IMR-90 (cell line): ENCODE results near the gene SLC7A10.
"Not testable (repeated sequence)": the region's sequence is repeated elsewhere in the genome, so short reads cannot be mapped to it uniquely, and the experiment has no call there.

Source experiments
- BHLHE40 ChIP-seq: fragments of 150-350 bp; IDR thresholded peaks from 2 replicates; pipeline ENCODE4 v1.6.1; 2016; ENCODE audit warnings: mild to moderate bottlenecking, low read depth, low read length
- CEBPB ChIP-seq: IDR thresholded peaks from 2 replicates; pipeline ENCODE4 v1.6.1; 2012; ENCODE audit warnings: low read depth, low read length, improper control_type of control experiment
- CTCF ChIP-seq: conservative IDR thresholded peaks from 2 replicates; pipeline ENCODE4 v1.5.1; 2012; ENCODE audit warnings: mild to moderate bottlenecking, low read depth, low read length, improper control_type of control experiment
- ELK1 ChIP-seq: fragments of 150-350 bp; IDR thresholded peaks from 2 replicates; pipeline ENCODE4 v1.6.1; 2016; ENCODE audit warnings: low read depth, mild to moderate bottlenecking, low read length, moderate library complexity, borderline replicate concordance
- MAFK ChIP-seq: IDR thresholded peaks from 2 replicates; pipeline ENCODE4 v1.6.1; 2012; ENCODE audit warnings: low read depth, low read length, improper control_type of control experiment
- MAZ ChIP-seq: IDR thresholded peaks from 2 replicates; pipeline ENCODE4 v1.6.1; 2012; ENCODE audit warnings: low read depth, mild to moderate bottlenecking, low read length, improper control_type of control experiment, moderate library complexity, borderline replicate concordance
- MXI1 ChIP-seq: IDR thresholded peaks from 2 replicates; pipeline ENCODE4 v1.6.1; 2012; ENCODE audit warnings: low read depth, mild to moderate bottlenecking, low read length, moderate library complexity, borderline replicate concordance
- POLR2A ChIP-seq: IDR thresholded peaks from 2 replicates; pipeline ENCODE4 v1.6.1; 2012; ENCODE audit warnings: mild to moderate bottlenecking, low read depth, low read length
- RAD21 ChIP-seq: IDR thresholded peaks from 2 replicates; pipeline ENCODE4 v1.6.1; 2012; ENCODE audit warnings: low read length, improper control_type of control experiment
- RFX5 ChIP-seq: IDR thresholded peaks from 2 replicates; pipeline ENCODE4 v1.8.0; 2012; ENCODE audit warnings: low read depth, mild to moderate bottlenecking, low read length, moderate library complexity
- SMC3 ChIP-seq: fragments of 150-350 bp; IDR thresholded peaks from 2 replicates; pipeline ENCODE4 v1.6.1; 2016; ENCODE audit warnings: low read depth, mild to moderate bottlenecking, antibody characterized with exemption, low read length, moderate library complexity
- USF2 ChIP-seq: fragments of 150-350 bp; IDR thresholded peaks from 2 replicates; pipeline ENCODE4 v1.6.1; 2017; ENCODE audit warnings: mild to moderate bottlenecking, antibody characterized with exemption, low read length, low read depth

DNA sequence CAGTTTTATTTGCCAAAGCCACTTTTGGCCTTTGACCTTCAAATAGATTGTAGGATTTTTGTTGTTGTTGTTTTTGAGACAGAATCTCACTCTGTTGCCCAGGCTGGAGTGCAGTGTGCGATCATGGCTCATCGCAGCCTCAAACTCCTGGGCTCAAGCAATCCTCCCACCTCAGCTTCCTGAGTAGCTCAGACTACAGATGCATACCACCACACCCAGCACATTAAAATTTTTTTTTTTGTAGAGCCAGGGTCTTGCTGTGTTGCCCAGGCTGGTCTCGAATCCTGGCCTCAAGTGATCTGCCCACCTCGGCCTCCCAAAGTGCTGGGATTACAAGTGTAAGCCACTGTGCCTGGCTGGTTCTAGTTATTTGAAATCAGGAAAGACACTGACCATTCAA is 34.6 kb downstream of the SLC7A10 start:
- not testable (repeated sequence) for TF ChIP-seq CTCF, POLR2A, USF2, RFX5, MAZ, CEBPB, ELK1, SMC3, MAFK, RAD21, MXI1, BHLHE40
